ENCODE results near the gene UQCRQ. TPM values are rescaled to one million over a fixed set of nuclear protein-coding genes. Genes with fewer than 3 reads are reported as not detected.

The UQCRQ gene
- total RNA-seq, 1 donor from 2014 or later, result 1,839 TPM

DNA sequence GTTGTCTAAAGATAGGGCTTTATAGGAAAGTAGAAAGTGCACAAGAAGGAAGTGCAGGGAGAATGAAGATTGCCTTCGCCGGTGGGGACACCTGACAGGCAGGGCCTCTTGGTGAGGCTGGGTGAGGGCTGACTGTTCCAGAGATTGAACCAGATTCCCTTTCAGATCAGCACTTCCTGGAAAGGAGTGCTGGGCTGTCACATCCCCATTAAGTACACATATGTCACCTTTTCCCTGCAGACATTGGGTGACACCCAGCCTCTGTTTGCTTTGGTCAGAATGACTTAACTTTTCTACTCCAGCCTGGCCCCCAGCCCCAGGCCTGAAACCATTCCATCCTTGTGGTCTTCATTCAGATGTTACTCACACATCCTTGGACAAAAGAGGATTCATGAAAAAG, 28.6 kb upstream of the UQCRQ start:
- H3K9me3 ChIP-seq (replicated peaks), result no peaks in the 10 kb centered on the region
- H3K4me1 ChIP-seq, result peaks cover 14% of the 10 kb centered on the region
- no peaks in the 10 kb centered on the region for H3K36me3 ChIP-seq
- TF ChIP-seq, protein P1, sequence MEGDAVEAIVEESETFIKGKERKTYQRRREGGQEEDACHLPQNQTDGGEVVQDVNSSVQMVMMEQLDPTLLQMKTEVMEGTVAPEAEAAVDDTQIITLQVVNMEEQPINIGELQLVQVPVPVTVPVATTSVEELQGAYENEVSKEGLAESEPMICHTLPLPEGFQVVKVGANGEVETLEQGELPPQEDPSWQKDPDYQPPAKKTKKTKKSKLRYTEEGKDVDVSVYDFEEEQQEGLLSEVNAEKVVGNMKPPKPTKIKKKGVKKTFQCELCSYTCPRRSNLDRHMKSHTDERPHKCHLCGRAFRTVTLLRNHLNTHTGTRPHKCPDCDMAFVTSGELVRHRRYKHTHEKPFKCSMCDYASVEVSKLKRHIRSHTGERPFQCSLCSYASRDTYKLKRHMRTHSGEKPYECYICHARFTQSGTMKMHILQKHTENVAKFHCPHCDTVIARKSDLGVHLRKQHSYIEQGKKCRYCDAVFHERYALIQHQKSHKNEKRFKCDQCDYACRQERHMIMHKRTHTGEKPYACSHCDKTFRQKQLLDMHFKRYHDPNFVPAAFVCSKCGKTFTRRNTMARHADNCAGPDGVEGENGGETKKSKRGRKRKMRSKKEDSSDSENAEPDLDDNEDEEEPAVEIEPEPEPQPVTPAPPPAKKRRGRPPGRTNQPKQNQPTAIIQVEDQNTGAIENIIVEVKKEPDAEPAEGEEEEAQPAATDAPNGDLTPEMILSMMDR (IDR thresholded peaks at IDR 0.05; ENCODE audit: borderline replicate concordance), result no peak
- H3K27ac ChIP-seq (replicated peaks), result no peak overlapping the region
- H3K4me3 ChIP-seq, result no peak overlapping the region
- DNase-seq, result no peak
- no peaks in the 10 kb centered on the region for H3K27me3 ChIP-seq (ENCODE audit: low read depth)
- intact Hi-C loops (cut with micrococcal nuclease), result no loop called here

DNA sequence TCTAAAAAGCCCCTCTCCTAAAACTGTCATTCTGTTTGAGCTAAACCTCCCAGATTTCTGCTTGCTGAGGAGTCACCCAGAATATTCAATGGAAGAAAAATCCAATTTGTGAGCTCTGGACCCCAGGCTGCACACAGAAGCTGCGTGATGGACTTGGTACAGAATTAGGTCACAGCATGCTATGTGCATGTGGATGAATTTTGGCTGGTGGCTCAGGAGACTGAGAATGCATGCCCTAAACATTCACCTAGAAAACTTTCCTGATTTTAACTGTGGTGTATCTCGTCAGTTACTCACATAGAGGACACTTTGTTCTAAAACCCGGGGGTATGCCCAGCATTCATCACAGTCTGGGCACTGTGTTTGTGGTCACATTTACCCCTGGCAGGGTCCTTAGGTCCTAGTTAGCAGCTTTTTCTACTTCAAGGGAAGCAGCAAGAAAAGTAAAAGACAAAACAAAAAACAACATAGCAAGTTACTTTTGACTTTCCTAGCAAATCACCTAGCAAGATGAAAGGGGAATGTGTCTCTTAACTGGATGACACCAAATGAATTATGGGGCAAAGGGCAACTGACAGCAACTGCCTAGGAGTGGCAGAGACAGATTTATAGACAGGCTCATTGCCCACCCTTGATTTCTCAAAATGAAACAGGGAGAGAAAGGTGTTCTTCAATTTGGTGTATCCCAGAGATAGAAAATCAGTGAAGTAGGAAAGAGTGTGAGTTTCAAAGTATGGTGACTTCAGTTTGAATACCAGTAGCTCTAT, 27.7 kb upstream of the UQCRQ start:
- DNase-seq, result no peak
- no peaks in the 10 kb centered on the region for H3K36me3 ChIP-seq
- H3K4me1 ChIP-seq, result peaks cover 14% of the 10 kb centered on the region
- H3K9me3 ChIP-seq (replicated peaks), result no peaks in the 10 kb centered on the region
- intact Hi-C loops (cut with micrococcal nuclease), result no loop called here
- TF ChIP-seq, protein P1 (IDR thresholded peaks at IDR 0.05; ENCODE audit: borderline replicate concordance), result no peak
- peak overlapping the region; percentile 60 for H3K27ac ChIP-seq (replicated peaks)
- no peak overlapping the region for H3K4me3 ChIP-seq
- no peaks in the 10 kb centered on the region for H3K27me3 ChIP-seq (ENCODE audit: low read depth)

DNA sequence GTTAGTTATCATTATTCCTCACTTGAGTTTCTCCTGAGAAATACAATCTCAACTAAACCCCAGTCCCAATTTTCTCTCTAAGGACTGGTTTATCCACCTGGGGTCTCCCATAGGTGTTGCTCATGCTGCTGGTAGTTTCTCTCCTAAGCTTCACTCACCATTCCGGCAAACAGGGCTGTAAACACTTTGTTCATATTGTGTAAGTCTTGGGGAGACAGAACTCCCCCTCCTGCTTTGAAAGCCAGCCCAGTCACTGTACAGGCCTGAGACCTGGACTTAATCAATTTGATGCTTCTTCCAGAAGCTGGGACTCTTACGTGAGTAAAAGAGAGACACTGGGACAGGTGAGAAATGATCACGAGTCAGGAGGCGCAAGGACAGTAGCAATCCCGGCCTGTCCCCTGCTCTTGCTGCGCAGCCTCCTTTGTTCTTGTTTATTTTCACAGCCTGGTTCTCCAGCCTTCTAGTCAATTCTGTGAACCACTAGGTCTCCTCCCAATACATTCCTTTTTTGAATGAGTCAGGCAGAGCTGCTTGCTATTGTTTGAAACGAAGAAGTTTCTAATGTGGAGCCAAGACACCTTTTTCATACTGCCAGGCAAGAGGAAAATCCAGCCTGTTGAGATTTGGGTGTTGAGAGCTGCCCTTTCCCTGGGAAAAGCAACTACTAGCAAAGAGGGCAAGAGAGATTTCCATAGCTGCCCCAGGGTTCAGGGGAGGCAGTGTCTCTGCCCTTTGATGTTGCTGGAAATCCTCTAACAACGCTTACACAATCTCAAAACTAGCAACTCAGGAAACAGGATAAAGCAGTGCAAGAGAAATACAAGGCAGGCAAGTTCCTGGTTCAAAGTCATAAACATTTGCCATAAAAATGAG, 26.8 kb upstream of the UQCRQ start:
- no peak for DNase-seq
- Histone ChIP-seq H3K27ac (replicated peaks) (peak overlapping the region; percentile 60), H3K27me3 (ENCODE audit: low read depth) (no peaks in the 10 kb centered on the region), H3K4me3 (no peak overlapping the region), H3K9me3 (replicated peaks) (no peaks in the 10 kb centered on the region), H3K4me1 (peaks cover 14% of the 10 kb centered on the region), H3K36me3 (no peaks in the 10 kb centered on the region)
- TF ChIP-seq, protein P1 (IDR thresholded peaks at IDR 0.05; ENCODE audit: borderline replicate concordance), result no peak
- intact Hi-C loops (cut with micrococcal nuclease), result no loop called here

DNA sequence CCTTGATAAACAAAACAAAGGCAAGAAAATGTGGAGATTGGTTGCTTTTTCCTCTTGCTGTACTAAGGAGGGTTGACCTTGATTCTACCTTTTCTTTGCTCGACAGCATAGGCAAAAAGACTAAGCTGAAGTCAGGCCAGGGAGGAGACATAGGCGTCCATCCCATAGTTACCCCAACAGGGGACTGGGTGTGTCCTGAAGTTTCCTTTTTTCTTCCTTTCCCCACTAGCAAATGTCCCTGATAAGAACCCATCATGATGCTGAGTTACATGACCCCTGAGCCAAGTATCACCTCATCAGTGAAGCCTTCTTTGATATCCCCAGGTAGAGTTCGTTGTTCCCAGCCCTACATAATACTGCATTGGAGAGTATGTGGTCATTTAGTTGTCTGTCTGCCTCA, 26.1 kb upstream of the UQCRQ start:
- no peak for DNase-seq
- TF ChIP-seq, protein P1 (IDR thresholded peaks at IDR 0.05; ENCODE audit: borderline replicate concordance), result no peak
- Histone ChIP-seq H3K4me3 (no peak overlapping the region), H3K36me3 (no peaks in the 10 kb centered on the region), H3K27me3 (ENCODE audit: low read depth) (no peaks in the 10 kb centered on the region), H3K27ac (replicated peaks) (peak overlapping the region; percentile 60), H3K4me1 (peaks cover 14% of the 10 kb centered on the region), H3K9me3 (replicated peaks) (no peaks in the 10 kb centered on the region)
- intact Hi-C loops (cut with micrococcal nuclease), result no loop called here

DNA sequence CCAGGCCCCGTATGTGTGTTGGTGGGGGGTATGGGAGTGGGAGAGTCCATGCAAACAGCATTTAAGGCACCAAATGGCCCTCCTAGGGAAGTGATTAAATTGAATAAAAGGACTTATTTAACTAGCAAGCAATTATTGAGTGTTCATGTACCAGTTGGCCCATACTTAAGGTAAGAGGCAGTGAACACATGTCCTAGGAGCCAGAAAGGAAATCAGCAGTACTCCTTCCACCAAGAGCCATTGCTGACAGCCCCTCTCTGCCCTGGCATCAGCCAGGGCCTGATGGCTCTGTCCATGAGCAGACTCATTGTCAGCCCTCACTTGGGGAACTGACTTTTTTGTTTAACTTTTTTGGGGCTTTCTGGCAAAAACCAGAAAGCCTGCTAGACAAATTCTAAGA, 25.5 kb upstream of the UQCRQ start:
- TF ChIP-seq, protein P1 (IDR thresholded peaks at IDR 0.05; ENCODE audit: borderline replicate concordance), result no peak
- Histone ChIP-seq H3K27me3 (ENCODE audit: low read depth) (no peaks in the 10 kb centered on the region), H3K27ac (replicated peaks) (peak overlapping the region; percentile 60), H3K4me1 (peaks cover 14% of the 10 kb centered on the region), H3K4me3 (no peak overlapping the region), H3K36me3 (no peaks in the 10 kb centered on the region), H3K9me3 (replicated peaks) (no peaks in the 10 kb centered on the region)
- intact Hi-C loops (cut with micrococcal nuclease), result no loop called here
- DNase-seq, result no peak

All from left ventricle myocardium inferior (tissue), 1 donor.